CD4-positive, alpha-beta T cell (primary cell): ENCODE data around the gene NME2. TPM values are rescaled to one million over a fixed set of nuclear protein-coding genes. Genes with fewer than 3 reads are reported as not detected.

Experiments
- ATAC-seq: fragments of 200-7000 bp; cut with Tn5 transposase; one replicate; pipeline ENCODE4 v1.10.0; 2022; ENCODE audit warnings: mild to moderate bottlenecking; ENCODE audit not compliant: poor library complexity
- CTCF ChIA-PET: fragments of 350-600 bp; sonication (Branson Sonifier 250); formaldehyde crosslinking; loops from one replicate; lab custom pipeline; 2021; ENCODE audit warnings: antibody characterized with exemption, inconsistent platforms; lab: Charles Lee
- POLR2A ChIA-PET: fragments of 350-600 bp; sonication (Branson Sonifier 250); formaldehyde crosslinking; loops from one replicate; lab custom pipeline; 2021; ENCODE audit warnings: antibody characterized with exemption, inconsistent platforms; lab: Charles Lee
- DNase-seq, 14 experiments: peaks; one replicate each; pipeline ENCODE4 v3.0.0-alpha.2; 2013 to 2020; ENCODE audit warnings: mixed read lengths in 2 of 14
- H3K27ac ChIP-seq, 2 donors: one replicate each; pipeline versions ENCODE4 v1.5.1 to v1.7.0; 2013; ENCODE audit warnings: low read length in 2 of 2, low read depth in 1 of 2, mild to moderate bottlenecking in 1 of 2
- H3K27me3 ChIP-seq, 2 experiments: 1 replicate in 1 of 2; 2 replicates in 1 of 2; pipeline versions ENCODE4 v1.6.1 to v1.7.0; 2013; ENCODE audit warnings: low read length in 2 of 2, control low read depth in 1 of 2, mild to moderate bottlenecking in 1 of 2, moderate library complexity in 1 of 2; ENCODE audit not compliant: insufficient read depth in 2 of 2, control insufficient read depth in 1 of 2
- H3K36me3 ChIP-seq: one replicate; pipeline ENCODE4 v1.6.1; 2013; ENCODE audit warnings: low read length, control low read depth; ENCODE audit not compliant: insufficient read depth
- H3K4me1 ChIP-seq: one replicate; pipeline ENCODE4 v1.6.1; 2013; ENCODE audit warnings: low read length, control low read depth; ENCODE audit not compliant: insufficient read depth
- H3K4me3 ChIP-seq: one replicate; pipeline ENCODE4 v1.5.1; 2013; ENCODE audit warnings: mild to moderate bottlenecking, low read length, moderate library complexity
- H3K9me3 ChIP-seq, 2 experiments: 1 replicate in 1 of 2; 2 replicates in 1 of 2; pipeline versions ENCODE4 v1.6.1 to v1.7.0; 2013; ENCODE audit warnings: low read length in 2 of 2, mild to moderate bottlenecking in 2 of 2, control low read depth in 1 of 2, moderate library complexity in 1 of 2; ENCODE audit not compliant: control insufficient read depth in 1 of 2, insufficient read depth in 1 of 2
- H3K27ac Mint-ChIP-seq: one replicate; pipeline ENCODE4 v1.8.0; 2020; ENCODE audit warnings: mixed read lengths
- H3K27me3 Mint-ChIP-seq: one replicate; pipeline ENCODE4 v1.8.0; 2021; ENCODE audit warnings: mixed read lengths
- H3K36me3 Mint-ChIP-seq: one replicate; pipeline ENCODE4 v1.8.0; 2021; ENCODE audit warnings: low read depth, mixed read lengths
- H3K4me1 Mint-ChIP-seq: one replicate; pipeline ENCODE4 v1.8.0; 2021; ENCODE audit warnings: low read depth, mixed read lengths
- H3K4me3 Mint-ChIP-seq: one replicate; pipeline ENCODE4 v1.8.0; 2020; ENCODE audit warnings: mild to moderate bottlenecking, mixed read lengths
- H3K9me3 Mint-ChIP-seq: one replicate; pipeline ENCODE4 v1.8.0; 2020; ENCODE audit warnings: mixed read lengths
- CTCF ChIP-seq: fragments of 200-600 bp; IDR thresholded peaks from one replicate; pipeline ENCODE4 v1.8.0; 2022; ENCODE audit warnings: antibody characterized with exemption, mild to moderate bottlenecking
- intact Hi-C, 2 experiments: fragments of 100-400 bp; cut with DNase I in 1 of 2; cut with micrococcal nuclease in 1 of 2; formaldehyde crosslinking; loops; one replicate each; pipeline versions ENCODE4 v1.15.1 to v1.9.0; 2023 to 2025; cut with DNase I, micrococcal nuclease
- total RNA-seq, 174 experiments: library from RNA in 2 of 174; stranded (reverse) in 2 of 174; gene quantifications; one replicate each; pipeline ENCODE4 v1.2.3 and lab custom pipeline; 2021 to 2026

Gene NME2
- total RNA-seq, 2 experiments from 2014 or later, result 135 to 138 TPM

- Mint-ChIP-seq H3K36me3 (peaks cover 94% of the 10 kb centered on the region), H3K27ac (no peak overlapping the region), H3K27me3 (no peaks in the 10 kb centered on the region), H3K4me3 (no peak overlapping the region), H3K4me1 (no peaks in the 10 kb centered on the region), H3K9me3 (no peaks in the 10 kb centered on the region)
- no peaks in the 10 kb centered on the region for H3K27me3 ChIP-seq
- no peak overlapping the region for H3K4me3 ChIP-seq
- ChIA-PET POLR2A (no interaction called here), CTCF (interaction anchor here (0.6 kb wide), 1 partner anchor 479 kb away, joined by 3 read pairs; no protein-coding TSS in a partner anchor)
- ATAC-seq (no peak), DNase-seq (no peak)
- peaks cover 68% of the 10 kb centered on the region for H3K36me3 ChIP-seq
- H3K9me3 ChIP-seq, result no peaks in the 10 kb centered on the region
- intact Hi-C loops, result no loop called here
- no peaks in the 10 kb centered on the region for H3K4me1 ChIP-seq
- TF ChIP-seq CTCF, result no peak
- H3K27ac ChIP-seq, result no peak overlapping the region
Measured at GRCh38 chr17:51217946-51218345, 51.7 kb downstream of the NME2 start.

DNA sequence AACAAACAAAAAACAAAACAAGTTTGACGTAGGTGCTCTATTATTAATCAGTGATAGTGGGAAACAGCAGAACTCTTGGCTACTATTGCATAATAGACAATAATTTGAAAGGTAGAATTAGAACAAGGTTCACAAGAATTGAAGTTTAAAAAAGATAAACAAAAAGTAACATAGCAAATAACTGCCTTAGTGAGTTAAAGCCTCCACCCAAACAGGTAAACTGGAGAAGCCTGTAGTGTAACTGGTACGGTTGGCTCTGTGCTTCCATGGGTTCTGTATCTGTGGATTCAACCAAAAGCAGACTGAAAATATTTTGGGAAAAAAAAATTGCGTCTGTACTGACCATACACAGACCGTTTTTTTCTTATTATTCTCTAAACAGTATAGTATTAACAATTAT, 55.1 kb downstream of the NME2 start:
- Histone ChIP-seq H3K27ac (no peak overlapping the region), H3K4me1 (peaks cover 5% of the 10 kb centered on the region), H3K27me3 (no peaks in the 10 kb centered on the region), H3K9me3 (no peaks in the 10 kb centered on the region), H3K36me3 (peaks cover 65% of the 10 kb centered on the region), H3K4me3 (no peak overlapping the region)
- Mint-ChIP-seq H3K4me3 (no peak overlapping the region), H3K9me3 (no peaks in the 10 kb centered on the region), H3K27ac (no peak overlapping the region), H3K36me3 (peaks cover 90% of the 10 kb centered on the region), H3K4me1 (peaks cover 16% of the 10 kb centered on the region), H3K27me3 (no peaks in the 10 kb centered on the region)
- ATAC-seq (no peak), DNase-seq (no peak)
- CTCF ChIA-PET, result no interaction called here
- TF ChIP-seq CTCF, result no peak
- intact Hi-C loops, result no loop called here
- POLR2A ChIA-PET, result no interaction called here

Other genes starting within 250 kb of the NME2 start
- 10 to 100 TPM; 60.2 to 64.6 TPM for gene SPAG9, start 45.5 kb upstream of the NME2 start, total RNA-seq
- gene NME1, start 12.9 kb upstream of the NME2 start, total RNA-seq, result 10 to 100 TPM; 11.0 to 15.6 TPM
- 10 to 100 TPM; 23.0 TPM for gene MBTD1, start 93.6 kb downstream of the NME2 start, total RNA-seq
- 10 to 100 TPM; 48.5 to 49.8 TPM for gene UTP18, start 94.1 kb downstream of the NME2 start, total RNA-seq